Uterus (tissue), 4 donors: ENCODE results near the gene DRG1. TPM values are rescaled to one million over a fixed set of nuclear protein-coding genes. Genes with fewer than 3 reads are reported as not detected.
"Not testable (repeated sequence)": the region's sequence is repeated elsewhere in the genome, so short reads cannot be mapped to it uniquely, and the experiment has no call there.

ENCODE experiments used
- DNase-seq, 2 donors: peaks; one replicate each; pipeline ENCODE4 v3.0.0-alpha.2; 2019 to 2020
- H3K27ac ChIP-seq, 2 donors: fragments of 200-600 bp; sonication (generic); 1 replicate in 1 of 2; 2 replicates in 1 of 2; pipeline ENCODE4 v1.5.1; 2016 to 2018
- H3K27me3 ChIP-seq, 2 donors: fragments of 200-600 bp; sonication (generic); one replicate each; pipeline ENCODE4 v1.5.1; 2018 to 2019; ENCODE audit warnings: control low read depth in 1 of 2
- H3K36me3 ChIP-seq, 2 donors: fragments of 200-600 bp; sonication (generic); one replicate each; pipeline ENCODE4 v1.5.1; 2019; ENCODE audit warnings: control low read depth in 1 of 2
- H3K4me1 ChIP-seq, 2 donors: fragments of 200-600 bp; sonication (generic); one replicate each; pipeline ENCODE4 v1.5.1; 2018 to 2019; ENCODE audit warnings: control low read depth in 1 of 2
- H3K4me3 ChIP-seq, 2 donors: fragments of 200-600 bp; sonication (generic); 1 replicate in 1 of 2; 2 replicates in 1 of 2; pipeline ENCODE4 v1.5.1; 2018 to 2019; ENCODE audit warnings: mild to moderate bottlenecking in 1 of 2
- H3K9me3 ChIP-seq, 2 donors: fragments of 200-600 bp; sonication (generic); one replicate each; pipeline ENCODE4 v1.5.1; 2019; ENCODE audit warnings: control low read depth in 1 of 2
- POLR2A ChIP-seq, 2 donors: fragments of 450-650 bp; IDR thresholded peaks; one replicate each; pipeline ENCODE4 v1.6.1; 2016; ENCODE audit warnings: antibody characterized with exemption in 2 of 2, mild to moderate bottlenecking in 1 of 2, moderate library complexity in 1 of 2
- intact Hi-C: fragments of 100-400 bp; cut with DNase I; formaldehyde crosslinking; loops from one replicate; pipeline ENCODE4 v1.15.1; 2023; ENCODE audit warnings: low total_unique reads
- total RNA-seq, 4 donors: library from RNA; depleted of rRNA in 3 of 4; stranded (reverse); fragments of >200 nt in 3 of 4; gene quantifications; one replicate each; pipeline versions ENCODE4 v1.1.0 to v1.2.4, GENCODE V29; 2014 to 2023
- TF ChIP-seq, protein P1 (sequence below), 4 experiments: fragments of 200-600 bp in 2 of 4; fragments of 450-650 bp in 2 of 4; sonication (generic) in 2 of 4; IDR thresholded peaks; one replicate each; pipeline ENCODE4 v1.5.1; 2016 to 2019; ENCODE audit warnings: antibody characterized with exemption in 4 of 4, mild to moderate bottlenecking in 2 of 4, moderate library complexity in 1 of 4
- donor health status: DM: yes; HTN: yes; CAD: no.

DRG1 gene
- total RNA-seq, 4 donors from 2014 or later, result 9.2 to 98.2 (median 40.9) TPM

DNA sequence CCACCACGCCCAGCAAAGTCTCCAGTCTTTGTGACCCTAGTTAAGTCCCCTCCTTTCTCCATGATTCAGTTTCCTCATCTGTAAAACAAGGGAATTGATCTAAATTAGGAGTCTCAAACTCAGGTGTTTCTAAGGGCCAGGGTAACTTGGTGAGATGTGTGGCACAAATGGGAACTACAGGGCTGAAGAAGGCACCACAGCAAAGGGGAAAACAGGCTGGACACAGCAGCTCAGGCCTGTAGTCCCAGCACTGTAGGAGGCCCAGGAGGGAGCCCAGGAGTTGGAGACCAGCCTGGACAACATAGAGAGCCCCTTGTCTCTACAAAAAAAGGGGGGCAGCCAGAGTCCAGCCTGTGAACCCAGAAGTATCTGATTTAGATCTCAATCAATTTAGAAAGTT is 37.7 kb upstream of the DRG1 start:
- Histone ChIP-seq H3K4me3 (no peak overlapping the region), H3K9me3 (no peaks in the 10 kb centered on the region), H3K4me1 (no peaks in the 10 kb centered on the region), H3K36me3 (no peaks in the 10 kb centered on the region), H3K27me3 (no peaks in the 10 kb centered on the region), H3K27ac (no peak overlapping the region)
- no peak for TF ChIP-seq POLR2A (IDR thresholded peaks at IDR 0.05)
- TF ChIP-seq, protein P1, sequence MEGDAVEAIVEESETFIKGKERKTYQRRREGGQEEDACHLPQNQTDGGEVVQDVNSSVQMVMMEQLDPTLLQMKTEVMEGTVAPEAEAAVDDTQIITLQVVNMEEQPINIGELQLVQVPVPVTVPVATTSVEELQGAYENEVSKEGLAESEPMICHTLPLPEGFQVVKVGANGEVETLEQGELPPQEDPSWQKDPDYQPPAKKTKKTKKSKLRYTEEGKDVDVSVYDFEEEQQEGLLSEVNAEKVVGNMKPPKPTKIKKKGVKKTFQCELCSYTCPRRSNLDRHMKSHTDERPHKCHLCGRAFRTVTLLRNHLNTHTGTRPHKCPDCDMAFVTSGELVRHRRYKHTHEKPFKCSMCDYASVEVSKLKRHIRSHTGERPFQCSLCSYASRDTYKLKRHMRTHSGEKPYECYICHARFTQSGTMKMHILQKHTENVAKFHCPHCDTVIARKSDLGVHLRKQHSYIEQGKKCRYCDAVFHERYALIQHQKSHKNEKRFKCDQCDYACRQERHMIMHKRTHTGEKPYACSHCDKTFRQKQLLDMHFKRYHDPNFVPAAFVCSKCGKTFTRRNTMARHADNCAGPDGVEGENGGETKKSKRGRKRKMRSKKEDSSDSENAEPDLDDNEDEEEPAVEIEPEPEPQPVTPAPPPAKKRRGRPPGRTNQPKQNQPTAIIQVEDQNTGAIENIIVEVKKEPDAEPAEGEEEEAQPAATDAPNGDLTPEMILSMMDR (IDR thresholded peaks at IDR 0.05), result no peak
- intact Hi-C loops, result no loop called here
- DNase-seq, result no peak

DNA sequence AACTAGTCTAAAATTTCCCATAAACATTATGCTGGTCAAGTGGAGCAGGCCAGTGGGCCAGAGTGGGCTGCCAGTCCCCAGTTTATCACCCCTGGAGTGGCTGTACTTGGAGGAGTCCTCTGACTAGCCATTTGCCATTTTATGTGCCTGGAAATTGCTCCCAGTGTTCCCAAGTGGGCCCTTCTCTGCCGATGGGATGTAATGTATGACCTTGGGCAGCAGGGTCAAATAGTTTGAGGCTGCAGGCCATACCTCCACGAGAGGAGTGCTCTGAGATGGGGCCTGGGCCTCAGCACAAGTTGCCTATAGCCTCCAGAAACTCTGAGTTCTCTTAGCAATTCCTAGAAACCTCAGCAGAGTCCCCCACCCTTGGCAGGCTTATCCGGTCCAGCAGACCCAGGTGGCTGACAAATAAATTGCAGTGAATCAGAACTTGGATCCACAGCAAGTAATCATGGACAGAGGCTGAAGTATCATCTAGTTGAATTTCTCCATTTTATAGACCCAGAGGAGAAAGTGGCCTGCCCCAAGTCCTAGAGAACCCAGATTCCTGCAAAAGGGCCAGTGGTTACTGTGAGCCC is 35.4 kb upstream of the DRG1 start:
- DNase-seq, result no peak
- TF ChIP-seq POLR2A (IDR thresholded peaks at IDR 0.05), result no peak
- TF ChIP-seq, protein P1 (IDR thresholded peaks at IDR 0.05), result no peak
- Histone ChIP-seq H3K4me1 (no peaks in the 10 kb centered on the region), H3K36me3 (no peaks in the 10 kb centered on the region), H3K27me3 (no peaks in the 10 kb centered on the region), H3K27ac (no peak overlapping the region), H3K4me3 (no peak overlapping the region), H3K9me3 (no peaks in the 10 kb centered on the region)
- intact Hi-C loops, result no loop called here

DNA sequence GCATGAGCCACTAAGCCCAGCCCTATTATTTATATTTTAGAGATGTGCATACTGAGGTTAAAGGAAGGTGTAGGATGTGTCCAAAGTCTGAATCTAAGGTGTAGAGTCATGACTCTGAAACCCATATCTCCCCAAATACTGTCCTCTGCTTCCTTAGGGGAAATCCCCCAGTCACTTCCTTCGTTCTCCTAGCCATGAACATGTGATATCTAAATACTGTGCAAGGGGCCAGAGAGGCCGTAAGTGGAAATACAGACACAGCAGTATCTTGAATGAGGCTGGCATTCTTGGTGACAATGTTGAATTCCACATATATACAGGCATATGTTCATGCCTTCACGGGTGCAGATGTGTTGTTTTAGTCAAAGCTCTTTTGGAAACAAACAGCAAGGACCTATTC is 32.0 kb upstream of the DRG1 start:
- TF ChIP-seq, protein P1 (IDR thresholded peaks at IDR 0.05), result no peak
- no peak for TF ChIP-seq POLR2A (IDR thresholded peaks at IDR 0.05)
- intact Hi-C loops, result no loop called here
- Histone ChIP-seq H3K4me3 (no peak overlapping the region), H3K36me3 (no peaks in the 10 kb centered on the region), H3K9me3 (no peaks in the 10 kb centered on the region), H3K4me1 (no peaks in the 10 kb centered on the region), H3K27me3 (no peaks in the 10 kb centered on the region), H3K27ac (no peak overlapping the region)
- no peak for DNase-seq

GRCh38 chr22:31377612-31378011 is 21.8 kb upstream of the DRG1 start:
- no peak for DNase-seq
- TF ChIP-seq, protein P1 (IDR thresholded peaks at IDR 0.05), result no peak
- TF ChIP-seq POLR2A (IDR thresholded peaks at IDR 0.05), result no peak
- H3K4me3 ChIP-seq, result no peak overlapping the region
- intact Hi-C loops, result no loop called here
- no peaks in the 10 kb centered on the region for H3K27me3 ChIP-seq
- no peaks in the 10 kb centered on the region for H3K9me3 ChIP-seq
- no peaks in the 10 kb centered on the region for H3K4me1 ChIP-seq
- H3K27ac ChIP-seq, result no peak overlapping the region
- H3K36me3 ChIP-seq, result no peaks in the 10 kb centered on the region

GRCh38 chr22:31378123-31378522 is 21.3 kb upstream of the DRG1 start:
- no peaks in the 10 kb centered on the region for H3K9me3 ChIP-seq
- H3K27me3 ChIP-seq, result no peaks in the 10 kb centered on the region
- intact Hi-C loops, result no loop called here
- TF ChIP-seq, protein P1 (IDR thresholded peaks at IDR 0.05), result no peak
- TF ChIP-seq POLR2A (IDR thresholded peaks at IDR 0.05), result no peak
- no peak overlapping the region for H3K27ac ChIP-seq
- no peak overlapping the region for H3K4me3 ChIP-seq
- no peaks in the 10 kb centered on the region for H3K36me3 ChIP-seq
- no peaks in the 10 kb centered on the region for H3K4me1 ChIP-seq
- no peak for DNase-seq

DNA sequence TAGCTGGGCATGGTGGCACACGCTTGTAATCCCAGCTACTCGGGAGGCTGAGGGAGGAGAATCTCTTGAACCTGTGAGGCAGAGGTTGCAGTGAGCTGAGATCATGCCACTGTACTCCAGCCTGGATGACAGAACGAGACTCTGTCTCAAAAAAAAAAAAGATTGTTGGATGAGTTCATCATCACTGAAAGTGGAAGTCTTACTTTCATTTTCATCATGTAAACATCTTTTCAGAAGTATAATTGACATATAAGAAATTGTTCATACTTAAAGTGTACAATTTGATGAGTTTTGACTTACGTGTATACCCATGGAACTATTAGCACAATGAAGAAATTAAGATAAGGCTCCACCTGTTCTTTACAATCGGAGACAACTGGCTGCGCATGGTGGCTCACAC is 20.8 kb upstream of the DRG1 start:
- DNase-seq, H3K36me3 ChIP-seq, intact Hi-C loops, H3K9me3 ChIP-seq, H3K4me3 ChIP-seq, H3K27ac ChIP-seq, H3K27me3 ChIP-seq, H3K4me1 ChIP-seq: not testable (repeated sequence)
